K562 (cell line): Measurements from ENCODE around the gene CDS1. TPM values are rescaled to one million over a fixed set of nuclear protein-coding genes. Genes with fewer than 3 reads are reported as not detected.
A peak's percentile ranks its signal among the peaks of the same experiment; 100 is the strongest.

Experiments used
- ARHGAP35 ChIP-seq: fragments of 450-650 bp; IDR thresholded peaks from 2 replicates; pipeline ENCODE4 v1.6.1; 2018; ENCODE audit not compliant: partially characterized antibody
- FOXA1 ChIP-seq: fragments of 450-650 bp; IDR thresholded peaks from 2 replicates; pipeline ENCODE4 v1.6.1; 2016; ENCODE audit warnings: mild to moderate bottlenecking, borderline replicate concordance
- GTF2F1 ChIP-seq: IDR thresholded peaks from 2 replicates; pipeline ENCODE4 v1.6.1; 2011; ENCODE audit warnings: low read depth, low read length, improper control_type of control experiment
- PCBP1 ChIP-seq: fragments of 200-400 bp; formaldehyde crosslinking; IDR thresholded peaks from 2 replicates; pipeline ENCODE4 v1.6.1; 2018; ENCODE audit warnings: mild to moderate bottlenecking, low read depth, low read length; ENCODE audit not compliant: poor library complexity, severe bottlenecking
- THRB ChIP-seq: fragments of 450-650 bp; formaldehyde crosslinking; conservative IDR thresholded peaks from 2 replicates; pipeline ENCODE4 v1.4.0; 2022; ENCODE audit warnings: mild to moderate bottlenecking, missing genetic modification characterization
- ZNF133 ChIP-seq: fragments of 250-450 bp; sonication (Bioruptor Pico); IDR thresholded peaks from 2 replicates; pipeline ENCODE4 v1.4.0; 2020; ENCODE audit warnings: mild to moderate bottlenecking
- ZNF444 ChIP-seq: fragments of 250-450 bp; sonication (Bioruptor Pico); IDR thresholded peaks from 2 replicates; pipeline ENCODE4 v1.4.0; 2020; ENCODE audit warnings: mild to moderate bottlenecking, moderate library complexity
- polyA plus RNA-seq, 8 experiments: library from polyadenylated mRNA; depleted of rRNA in 4 of 8; stranded (reverse) in 5 of 8; unstranded in 3 of 8; fragments of >200 nt; fragmentation: Nextera tagmentation in 2 of 8; fragmentation: Illumina TruSeq in 1 of 8; extraction: Ambion mirVana in 2 of 8; extraction: Trizol in 1 of 8; gene quantifications; 2 replicates each; pipeline versions ENCODE4 v1.2.1 to v1.2.3, GENCODE V29; 2011 to 2014; ENCODE audit warnings: inconsistent platforms in 1 of 8, missing spikeins in 1 of 8
- total RNA-seq, 7 experiments: library from RNA; depleted of rRNA in 6 of 7; stranded (reverse); fragments of >200 nt in 6 of 7; fragmentation: Illumina TruSeq in 2 of 7; extraction: Trizol in 2 of 7; gene quantifications; 2 replicates each; pipeline versions ENCODE4 v1.2.1 to v1.2.3, GENCODE V29; 2011 to 2021; ENCODE audit warnings: low replicate concordance in 1 of 7
- TF ChIP-seq, protein P1 (sequence below): fragments of 450-650 bp; IDR thresholded peaks from 2 replicates; pipeline ENCODE4 v1.6.1; 2016; ENCODE audit warnings: mild to moderate bottlenecking, moderate library complexity
- TF ChIP-seq, protein P2 (sequence below): fragments of 250-450 bp; sonication (Bioruptor Pico); IDR thresholded peaks from 2 replicates; pipeline ENCODE4 v1.4.0; 2020
- TF ChIP-seq, protein P3 (sequence below): sonication (generic); formaldehyde crosslinking; IDR thresholded peaks from 2 replicates; pipeline ENCODE4 v1.8.1; 2023; ENCODE audit warnings: mild to moderate bottlenecking, missing genetic modification reagents

CDS1 gene
- total and polyA plus RNA-seq, 9 of the 15 experiments (the other 6 are each of a cell fraction or from before 2014, with no cell fraction given): 0.04 to 0.42 (median 0.15) TPM

GRCh38 chr4:84582302-84582987 is 482 bp upstream of the CDS1 start (continued):
- TF ChIP-seq, protein P1, sequence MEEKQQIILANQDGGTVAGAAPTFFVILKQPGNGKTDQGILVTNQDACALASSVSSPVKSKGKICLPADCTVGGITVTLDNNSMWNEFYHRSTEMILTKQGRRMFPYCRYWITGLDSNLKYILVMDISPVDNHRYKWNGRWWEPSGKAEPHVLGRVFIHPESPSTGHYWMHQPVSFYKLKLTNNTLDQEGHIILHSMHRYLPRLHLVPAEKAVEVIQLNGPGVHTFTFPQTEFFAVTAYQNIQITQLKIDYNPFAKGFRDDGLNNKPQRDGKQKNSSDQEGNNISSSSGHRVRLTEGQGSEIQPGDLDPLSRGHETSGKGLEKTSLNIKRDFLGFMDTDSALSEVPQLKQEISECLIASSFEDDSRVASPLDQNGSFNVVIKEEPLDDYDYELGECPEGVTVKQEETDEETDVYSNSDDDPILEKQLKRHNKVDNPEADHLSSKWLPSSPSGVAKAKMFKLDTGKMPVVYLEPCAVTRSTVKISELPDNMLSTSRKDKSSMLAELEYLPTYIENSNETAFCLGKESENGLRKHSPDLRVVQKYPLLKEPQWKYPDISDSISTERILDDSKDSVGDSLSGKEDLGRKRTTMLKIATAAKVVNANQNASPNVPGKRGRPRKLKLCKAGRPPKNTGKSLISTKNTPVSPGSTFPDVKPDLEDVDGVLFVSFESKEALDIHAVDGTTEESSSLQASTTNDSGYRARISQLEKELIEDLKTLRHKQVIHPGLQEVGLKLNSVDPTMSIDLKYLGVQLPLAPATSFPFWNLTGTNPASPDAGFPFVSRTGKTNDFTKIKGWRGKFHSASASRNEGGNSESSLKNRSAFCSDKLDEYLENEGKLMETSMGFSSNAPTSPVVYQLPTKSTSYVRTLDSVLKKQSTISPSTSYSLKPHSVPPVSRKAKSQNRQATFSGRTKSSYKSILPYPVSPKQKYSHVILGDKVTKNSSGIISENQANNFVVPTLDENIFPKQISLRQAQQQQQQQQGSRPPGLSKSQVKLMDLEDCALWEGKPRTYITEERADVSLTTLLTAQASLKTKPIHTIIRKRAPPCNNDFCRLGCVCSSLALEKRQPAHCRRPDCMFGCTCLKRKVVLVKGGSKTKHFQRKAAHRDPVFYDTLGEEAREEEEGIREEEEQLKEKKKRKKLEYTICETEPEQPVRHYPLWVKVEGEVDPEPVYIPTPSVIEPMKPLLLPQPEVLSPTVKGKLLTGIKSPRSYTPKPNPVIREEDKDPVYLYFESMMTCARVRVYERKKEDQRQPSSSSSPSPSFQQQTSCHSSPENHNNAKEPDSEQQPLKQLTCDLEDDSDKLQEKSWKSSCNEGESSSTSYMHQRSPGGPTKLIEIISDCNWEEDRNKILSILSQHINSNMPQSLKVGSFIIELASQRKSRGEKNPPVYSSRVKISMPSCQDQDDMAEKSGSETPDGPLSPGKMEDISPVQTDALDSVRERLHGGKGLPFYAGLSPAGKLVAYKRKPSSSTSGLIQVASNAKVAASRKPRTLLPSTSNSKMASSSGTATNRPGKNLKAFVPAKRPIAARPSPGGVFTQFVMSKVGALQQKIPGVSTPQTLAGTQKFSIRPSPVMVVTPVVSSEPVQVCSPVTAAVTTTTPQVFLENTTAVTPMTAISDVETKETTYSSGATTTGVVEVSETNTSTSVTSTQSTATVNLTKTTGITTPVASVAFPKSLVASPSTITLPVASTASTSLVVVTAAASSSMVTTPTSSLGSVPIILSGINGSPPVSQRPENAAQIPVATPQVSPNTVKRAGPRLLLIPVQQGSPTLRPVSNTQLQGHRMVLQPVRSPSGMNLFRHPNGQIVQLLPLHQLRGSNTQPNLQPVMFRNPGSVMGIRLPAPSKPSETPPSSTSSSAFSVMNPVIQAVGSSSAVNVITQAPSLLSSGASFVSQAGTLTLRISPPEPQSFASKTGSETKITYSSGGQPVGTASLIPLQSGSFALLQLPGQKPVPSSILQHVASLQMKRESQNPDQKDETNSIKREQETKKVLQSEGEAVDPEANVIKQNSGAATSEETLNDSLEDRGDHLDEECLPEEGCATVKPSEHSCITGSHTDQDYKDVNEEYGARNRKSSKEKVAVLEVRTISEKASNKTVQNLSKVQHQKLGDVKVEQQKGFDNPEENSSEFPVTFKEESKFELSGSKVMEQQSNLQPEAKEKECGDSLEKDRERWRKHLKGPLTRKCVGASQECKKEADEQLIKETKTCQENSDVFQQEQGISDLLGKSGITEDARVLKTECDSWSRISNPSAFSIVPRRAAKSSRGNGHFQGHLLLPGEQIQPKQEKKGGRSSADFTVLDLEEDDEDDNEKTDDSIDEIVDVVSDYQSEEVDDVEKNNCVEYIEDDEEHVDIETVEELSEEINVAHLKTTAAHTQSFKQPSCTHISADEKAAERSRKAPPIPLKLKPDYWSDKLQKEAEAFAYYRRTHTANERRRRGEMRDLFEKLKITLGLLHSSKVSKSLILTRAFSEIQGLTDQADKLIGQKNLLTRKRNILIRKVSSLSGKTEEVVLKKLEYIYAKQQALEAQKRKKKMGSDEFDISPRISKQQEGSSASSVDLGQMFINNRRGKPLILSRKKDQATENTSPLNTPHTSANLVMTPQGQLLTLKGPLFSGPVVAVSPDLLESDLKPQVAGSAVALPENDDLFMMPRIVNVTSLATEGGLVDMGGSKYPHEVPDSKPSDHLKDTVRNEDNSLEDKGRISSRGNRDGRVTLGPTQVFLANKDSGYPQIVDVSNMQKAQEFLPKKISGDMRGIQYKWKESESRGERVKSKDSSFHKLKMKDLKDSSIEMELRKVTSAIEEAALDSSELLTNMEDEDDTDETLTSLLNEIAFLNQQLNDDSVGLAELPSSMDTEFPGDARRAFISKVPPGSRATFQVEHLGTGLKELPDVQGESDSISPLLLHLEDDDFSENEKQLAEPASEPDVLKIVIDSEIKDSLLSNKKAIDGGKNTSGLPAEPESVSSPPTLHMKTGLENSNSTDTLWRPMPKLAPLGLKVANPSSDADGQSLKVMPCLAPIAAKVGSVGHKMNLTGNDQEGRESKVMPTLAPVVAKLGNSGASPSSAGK: peak; percentile 42
- TF ChIP-seq PCBP1: peak; percentile 41
- TF ChIP-seq, protein P2, sequence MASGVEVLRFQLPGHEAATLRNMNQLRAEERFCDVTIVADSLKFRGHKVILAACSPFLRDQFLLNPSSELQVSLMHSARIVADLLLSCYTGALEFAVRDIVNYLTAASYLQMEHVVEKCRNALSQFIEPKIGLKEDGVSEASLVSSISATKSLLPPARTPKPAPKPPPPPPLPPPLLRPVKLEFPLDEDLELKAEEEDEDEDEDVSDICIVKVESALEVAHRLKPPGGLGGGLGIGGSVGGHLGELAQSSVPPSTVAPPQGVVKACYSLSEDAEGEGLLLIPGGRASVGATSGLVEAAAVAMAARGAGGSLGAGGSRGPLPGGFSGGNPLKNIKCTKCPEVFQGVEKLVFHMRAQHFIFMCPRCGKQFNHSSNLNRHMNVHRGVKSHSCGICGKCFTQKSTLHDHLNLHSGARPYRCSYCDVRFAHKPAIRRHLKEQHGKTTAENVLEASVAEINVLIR (CRISPR knock-in tag): peak; percentile 79
- TF ChIP-seq, protein P3, sequence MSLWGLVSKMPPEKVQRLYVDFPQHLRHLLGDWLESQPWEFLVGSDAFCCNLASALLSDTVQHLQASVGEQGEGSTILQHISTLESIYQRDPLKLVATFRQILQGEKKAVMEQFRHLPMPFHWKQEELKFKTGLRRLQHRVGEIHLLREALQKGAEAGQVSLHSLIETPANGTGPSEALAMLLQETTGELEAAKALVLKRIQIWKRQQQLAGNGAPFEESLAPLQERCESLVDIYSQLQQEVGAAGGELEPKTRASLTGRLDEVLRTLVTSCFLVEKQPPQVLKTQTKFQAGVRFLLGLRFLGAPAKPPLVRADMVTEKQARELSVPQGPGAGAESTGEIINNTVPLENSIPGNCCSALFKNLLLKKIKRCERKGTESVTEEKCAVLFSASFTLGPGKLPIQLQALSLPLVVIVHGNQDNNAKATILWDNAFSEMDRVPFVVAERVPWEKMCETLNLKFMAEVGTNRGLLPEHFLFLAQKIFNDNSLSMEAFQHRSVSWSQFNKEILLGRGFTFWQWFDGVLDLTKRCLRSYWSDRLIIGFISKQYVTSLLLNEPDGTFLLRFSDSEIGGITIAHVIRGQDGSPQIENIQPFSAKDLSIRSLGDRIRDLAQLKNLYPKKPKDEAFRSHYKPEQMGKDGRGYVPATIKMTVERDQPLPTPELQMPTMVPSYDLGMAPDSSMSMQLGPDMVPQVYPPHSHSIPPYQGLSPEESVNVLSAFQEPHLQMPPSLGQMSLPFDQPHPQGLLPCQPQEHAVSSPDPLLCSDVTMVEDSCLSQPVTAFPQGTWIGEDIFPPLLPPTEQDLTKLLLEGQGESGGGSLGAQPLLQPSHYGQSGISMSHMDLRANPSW (CRISPR knock-in tag): no peak
- TF ChIP-seq ZNF444 (CRISPR knock-in tag): no peak
- TF ChIP-seq ARHGAP35: no peak
- TF ChIP-seq FOXA1: no peak
- TF ChIP-seq ZNF133 (CRISPR knock-in tag): no peak
- TF ChIP-seq GTF2F1: no peak
- TF ChIP-seq THRB (CRISPR knock-in tag): no peak
